GM15510 (cell line): Measurements from ENCODE around the gene ASAP2.

Experiments used
- POLR2A ChIP-seq: IDR thresholded peaks from 3 replicates; pipeline ENCODE4 v1.6.1; 2011; ENCODE audit warnings: borderline replicate concordance; ENCODE audit not compliant: insufficient read length; ENCODE audit errors: extremely low read depth

The ASAP2 gene

GRCh38 chr2:9288681-9289338 lies 82.2 kb downstream of the ASAP2 start:
- no peak for TF ChIP-seq POLR2A

GRCh38 chr2:9291331-9291730 lies 84.7 kb downstream of the ASAP2 start:
- no peak for TF ChIP-seq POLR2A

DNA sequence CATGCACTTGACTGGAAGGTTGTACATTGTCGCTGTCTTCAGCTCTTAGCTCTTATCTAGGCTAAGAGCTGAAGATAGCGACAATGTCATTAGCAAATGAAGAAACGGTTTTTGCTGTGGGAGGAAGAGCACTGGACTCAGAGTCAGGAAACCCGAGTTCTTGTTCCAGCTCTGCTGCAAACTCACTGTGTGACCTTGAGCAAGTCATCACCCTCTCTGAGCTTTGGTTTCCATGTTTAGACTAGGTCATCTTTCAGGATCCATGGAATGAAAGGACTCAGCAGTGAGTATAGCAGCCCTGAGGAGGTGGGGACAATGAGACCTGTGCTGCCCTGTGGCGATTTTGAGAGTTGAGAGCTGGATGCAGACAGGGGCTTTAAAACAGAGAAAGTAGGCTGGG lies 85.3 kb downstream of the ASAP2 start:
- no peak for TF ChIP-seq POLR2A

DNA sequence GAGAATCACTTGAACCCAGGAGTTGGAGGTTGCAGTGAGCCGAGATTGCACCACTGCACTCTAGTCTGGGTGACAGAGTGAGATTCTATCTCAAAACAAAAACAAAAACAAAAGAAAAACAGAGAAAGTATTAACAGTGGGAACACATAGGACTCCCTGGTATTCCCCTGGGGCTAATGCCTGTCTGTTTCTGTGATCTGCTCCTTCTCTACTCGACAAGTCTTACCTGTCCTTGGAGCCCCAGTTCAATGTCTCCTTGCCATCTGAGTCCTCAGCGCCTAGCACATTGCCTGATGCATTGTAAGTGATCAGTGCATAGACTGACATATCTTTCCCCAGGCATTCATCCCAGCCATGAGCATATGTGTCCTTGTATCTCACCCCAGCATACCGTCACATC lies 85.8 kb downstream of the ASAP2 start:
- TF ChIP-seq POLR2A = no peak

- TF ChIP-seq POLR2A = no peak
Measured at GRCh38 chr2:9294764-9295163, 88.2 kb downstream of the ASAP2 start.

DNA sequence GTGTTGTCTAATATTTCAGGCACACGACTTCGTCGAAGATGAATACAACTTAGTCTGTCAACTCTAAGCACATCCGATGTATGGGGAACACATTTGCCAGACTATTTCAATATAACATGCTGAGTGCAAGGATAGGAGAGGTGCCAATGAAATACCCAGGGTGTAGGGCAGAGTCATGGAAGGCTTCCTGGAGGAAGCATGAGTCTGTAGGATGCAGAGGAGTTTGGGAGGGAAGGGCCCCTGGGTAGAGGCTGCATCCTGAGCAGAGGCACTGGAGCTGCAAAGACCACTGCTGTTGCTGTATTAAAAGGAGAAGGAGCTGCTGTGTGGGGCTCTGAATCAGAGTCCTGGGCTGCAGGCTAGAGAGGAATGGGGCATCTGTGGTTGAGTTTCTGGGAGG lies 89.9 kb downstream of the ASAP2 start:
- TF ChIP-seq POLR2A = no peak

GRCh38 chr2:9297156-9297555 lies 90.5 kb downstream of the ASAP2 start:
- no peak for TF ChIP-seq POLR2A

DNA sequence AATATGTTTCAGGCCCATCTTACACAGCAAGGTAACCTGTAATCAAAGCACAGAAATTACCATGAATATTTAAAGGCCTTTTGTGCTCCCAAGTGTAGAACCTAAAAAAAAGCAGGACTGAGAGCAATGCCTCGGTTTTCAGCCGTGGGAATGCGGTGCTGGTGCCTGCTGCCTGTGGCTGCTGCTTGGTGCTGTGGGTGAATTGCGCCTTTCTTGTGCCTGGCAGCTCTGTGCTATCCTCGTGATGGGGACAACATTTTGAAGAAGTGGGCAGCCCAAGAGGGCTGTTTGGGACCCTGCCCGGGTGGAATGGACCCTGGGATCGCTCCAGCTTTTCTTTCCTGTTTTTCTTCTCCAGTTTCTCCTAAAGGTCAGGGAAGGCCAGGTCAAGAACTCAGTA lies 91.2 kb downstream of the ASAP2 start:
- TF ChIP-seq POLR2A = no peak

DNA sequence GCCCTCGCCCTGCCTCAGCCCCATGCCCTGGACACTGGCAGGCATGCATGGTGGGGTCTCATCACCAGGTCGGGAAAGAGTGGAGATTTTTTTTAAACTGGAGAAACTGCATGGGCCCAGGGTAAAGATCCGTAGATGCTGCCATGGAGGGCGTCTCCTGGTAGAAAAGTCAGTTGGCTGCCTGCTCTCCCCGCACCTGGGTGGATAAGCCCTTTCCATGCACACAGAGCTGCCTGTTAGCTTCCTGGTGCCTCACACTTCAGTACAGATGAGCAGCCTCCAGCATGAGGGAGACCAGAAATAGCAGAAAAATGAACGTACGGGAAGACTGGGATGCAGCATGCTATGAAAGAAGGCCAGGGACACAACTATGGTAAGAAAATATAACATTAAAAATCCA lies 92.0 kb downstream of the ASAP2 start:
- TF ChIP-seq POLR2A = no peak

DNA sequence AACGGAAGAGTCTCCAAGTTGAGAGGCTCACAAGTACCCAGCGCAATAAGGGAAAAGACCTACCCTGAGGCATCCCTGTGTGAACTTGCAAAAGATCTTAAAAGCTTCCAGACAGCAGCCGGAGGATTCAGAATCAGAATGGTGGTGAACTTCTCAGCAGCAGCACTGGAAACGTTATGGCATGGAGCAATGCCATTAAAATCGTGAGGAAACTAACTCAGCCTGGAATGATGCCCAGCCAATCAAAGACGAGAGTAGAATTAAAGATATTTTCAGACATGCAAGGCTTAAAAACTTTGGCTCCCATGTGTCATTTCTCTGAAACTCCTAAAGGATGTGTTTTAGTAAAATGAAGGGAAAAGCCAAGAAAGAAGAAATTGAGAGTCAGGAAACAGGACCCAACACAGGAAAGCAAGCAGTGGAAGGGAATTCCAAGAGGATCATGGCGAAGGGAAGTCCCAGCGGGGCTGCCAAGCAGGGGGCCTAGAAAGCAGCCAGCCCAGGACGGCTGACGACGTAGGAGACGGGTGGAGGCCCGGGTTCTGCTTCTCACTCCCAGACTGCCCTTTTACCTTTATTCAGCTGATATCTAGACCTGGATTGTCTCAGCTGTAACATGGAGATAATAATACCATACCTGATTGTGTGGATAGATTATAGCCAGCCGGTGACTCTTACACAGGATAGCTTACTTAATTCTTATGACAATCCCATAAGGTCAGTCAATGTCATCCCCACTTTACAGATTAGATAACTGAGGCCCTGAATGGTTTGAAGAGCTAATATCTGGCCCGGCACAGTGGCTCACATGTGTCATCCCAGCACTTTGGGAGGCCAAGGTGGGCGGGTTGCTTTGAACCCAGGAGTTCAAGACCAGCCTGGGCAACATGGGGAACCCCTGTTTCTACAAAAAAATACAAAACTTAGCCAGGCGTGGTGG lies 92.8 kb downstream of the ASAP2 start:
- TF ChIP-seq POLR2A = no peak

DNA sequence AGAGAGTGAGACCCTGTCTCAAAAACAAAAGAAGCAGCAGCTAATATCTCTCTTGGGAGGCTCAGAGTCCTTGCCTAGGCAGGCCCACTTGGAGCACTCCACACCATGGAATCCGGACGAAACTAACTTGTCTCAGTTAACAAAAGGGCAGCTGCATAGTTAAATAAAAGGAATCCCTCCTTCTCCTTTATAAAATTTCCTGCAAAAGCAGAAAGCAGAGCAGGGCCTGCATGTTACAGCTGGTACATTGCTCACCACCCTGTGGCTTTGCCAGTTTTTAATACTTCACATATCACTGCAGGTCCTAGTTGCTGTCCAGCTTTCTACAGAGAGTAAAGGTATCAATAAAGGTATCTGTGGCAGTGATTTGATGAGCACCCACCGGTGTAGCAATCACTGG lies 93.6 kb downstream of the ASAP2 start:
- no peak for TF ChIP-seq POLR2A

DNA sequence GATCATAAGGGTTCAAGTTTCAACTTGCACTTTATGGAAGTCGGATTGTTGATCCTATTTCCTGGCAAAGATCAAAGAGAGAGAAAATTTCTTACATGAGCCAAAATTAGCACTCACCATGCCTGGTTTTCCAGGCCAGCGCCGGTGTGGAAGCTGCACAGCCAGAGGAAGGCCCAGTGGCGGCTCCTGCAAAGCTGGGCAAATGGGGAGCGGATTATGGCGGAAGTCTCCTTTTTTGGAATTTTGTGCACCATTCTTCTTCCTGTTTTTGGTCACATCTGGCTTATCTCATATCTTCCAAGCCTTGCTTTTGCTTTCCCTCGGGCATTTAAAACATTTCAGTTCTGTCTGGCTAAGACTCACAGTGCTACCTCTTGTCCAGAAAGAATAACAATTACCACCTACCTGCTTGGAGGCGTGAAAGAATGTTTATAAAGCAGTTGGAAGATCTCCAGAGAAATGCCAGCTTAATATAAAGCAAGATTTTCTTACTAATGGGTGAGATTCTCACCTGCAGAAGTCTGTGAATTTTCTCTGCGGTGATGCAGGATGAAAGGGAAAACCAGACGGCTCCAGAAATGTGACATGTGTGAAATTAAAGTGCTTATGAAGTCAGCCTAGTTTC lies 94.3 kb downstream of the ASAP2 start:
- TF ChIP-seq POLR2A = no peak

DNA sequence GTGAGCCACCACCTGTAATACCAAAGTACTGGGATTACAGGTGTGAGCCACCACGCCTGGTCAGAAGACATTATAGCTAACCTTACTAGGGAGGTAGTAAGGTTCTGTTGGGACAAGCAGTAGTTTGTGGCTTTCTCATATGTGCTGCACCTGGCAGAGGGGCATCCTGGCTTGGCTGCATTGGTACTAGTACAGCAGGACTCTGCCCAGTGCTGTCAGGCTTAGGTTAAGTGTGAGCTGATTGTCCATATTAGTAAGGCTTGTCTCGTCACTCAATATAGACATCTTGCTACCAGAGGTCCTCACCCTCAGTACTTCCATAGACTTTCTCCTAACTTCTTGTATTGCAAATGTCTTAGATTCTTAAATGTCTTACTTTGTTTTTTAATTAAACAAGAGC lies 96.1 kb downstream of the ASAP2 start:
- TF ChIP-seq POLR2A = no peak

DNA sequence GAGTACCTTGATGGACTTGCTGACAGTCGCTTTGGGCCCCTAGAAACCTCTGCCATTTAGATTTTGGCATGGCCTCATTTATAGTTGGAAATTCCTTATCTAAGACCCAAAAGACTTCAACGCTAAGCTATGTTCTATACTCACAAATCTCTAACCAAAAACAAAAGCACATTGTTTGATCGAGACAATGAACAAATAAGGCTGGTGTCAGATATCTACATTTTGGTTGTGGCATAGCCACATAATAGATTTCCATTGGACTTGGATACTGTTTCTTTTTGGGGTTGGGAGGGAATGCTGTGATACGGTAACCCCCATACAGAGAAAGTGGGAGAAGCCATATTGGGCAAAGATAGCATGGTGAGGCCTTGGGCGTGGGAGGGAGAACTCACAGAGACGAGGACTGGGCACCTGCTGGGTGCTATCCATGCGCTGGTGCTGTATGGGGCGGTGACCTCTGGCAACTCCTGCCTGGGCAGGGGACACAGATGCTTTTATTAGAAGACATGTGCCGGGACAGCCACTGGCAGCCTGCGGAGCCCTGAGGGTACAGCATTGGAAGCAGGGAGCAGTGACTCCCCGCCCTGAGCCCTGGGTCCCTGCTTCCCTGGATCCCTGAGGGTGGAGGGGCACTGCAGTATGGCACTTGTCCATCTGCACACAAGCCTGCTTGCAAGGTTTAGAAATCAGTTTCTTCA lies 97.1 kb downstream of the ASAP2 start:
- no peak for TF ChIP-seq POLR2A

DNA sequence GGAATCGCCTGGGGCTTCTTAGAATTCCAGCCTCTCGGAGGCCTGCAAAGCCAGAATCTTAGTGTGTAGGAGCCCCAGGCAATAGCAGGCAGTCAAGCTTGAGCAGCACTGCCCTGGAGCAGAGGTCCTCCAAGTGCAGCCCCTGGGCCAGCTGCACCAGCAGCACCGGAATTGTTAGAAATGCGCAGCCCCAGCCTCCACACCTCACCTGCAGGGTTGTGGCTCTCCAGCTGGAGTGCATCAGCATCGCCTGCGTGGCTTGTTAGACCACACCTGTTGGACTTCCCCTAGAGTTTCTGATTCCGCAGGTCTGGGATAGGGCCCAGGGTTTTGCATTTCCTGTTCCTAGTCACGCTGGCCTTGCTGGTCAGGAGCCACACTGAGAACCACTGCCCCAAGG lies 100.3 kb downstream of the ASAP2 start:
- no peak for TF ChIP-seq POLR2A
